Duodenal mucosa (tissue), 2 donors: Measurements from ENCODE around the gene EIF4G3.

ENCODE experiments used
- H3K27ac ChIP-seq: one replicate; pipeline ENCODE4 v1.7.0; 2013; ENCODE audit warnings: low read depth, low read length
- H3K27me3 ChIP-seq, 2 donors: one replicate each; pipeline ENCODE4 v1.7.0; 2013; ENCODE audit warnings: low read length in 2 of 2, control low read depth in 1 of 2; ENCODE audit not compliant: insufficient read depth in 2 of 2, control insufficient read depth in 1 of 2
- H3K36me3 ChIP-seq, 2 donors: one replicate each; pipeline ENCODE4 v1.7.0; 2013; ENCODE audit warnings: low read length in 2 of 2, control low read depth in 1 of 2; ENCODE audit not compliant: insufficient read depth in 2 of 2, control insufficient read depth in 1 of 2
- H3K4me1 ChIP-seq, 2 donors: one replicate each; pipeline ENCODE4 v1.7.0; 2013; ENCODE audit warnings: low read length in 2 of 2, control low read depth in 1 of 2; ENCODE audit not compliant: insufficient read depth in 2 of 2, control insufficient read depth in 1 of 2
- H3K4me3 ChIP-seq, 2 donors: one replicate each; pipeline ENCODE4 v1.7.0; 2013; ENCODE audit warnings: low read length in 2 of 2, low read depth in 1 of 2
- H3K9ac ChIP-seq, 2 donors: one replicate each; pipeline ENCODE4 v1.7.0; 2013; ENCODE audit warnings: low read length in 2 of 2, low read depth in 1 of 2
- H3K9me3 ChIP-seq, 2 donors: one replicate each; pipeline ENCODE4 v1.7.0; 2013; ENCODE audit warnings: low read length in 2 of 2, control low read depth in 1 of 2; ENCODE audit not compliant: control insufficient read depth in 1 of 2

EIF4G3 gene

GRCh38 chr1:20850021-20850420 lies 326.7 kb downstream of the EIF4G3 start:
- Histone ChIP-seq H3K9me3 (no peaks in the 10 kb centered on the region), H3K9ac (no peak overlapping the region), H3K4me1 (peaks cover 0 to 4% of the 10 kb centered on the region in 2 donors), H3K4me3 (no peak overlapping the region), H3K27me3 (no peaks in the 10 kb centered on the region), H3K27ac (no peak overlapping the region), H3K36me3 (peaks cover 22 to 52% of the 10 kb centered on the region in 2 donors)

DNA sequence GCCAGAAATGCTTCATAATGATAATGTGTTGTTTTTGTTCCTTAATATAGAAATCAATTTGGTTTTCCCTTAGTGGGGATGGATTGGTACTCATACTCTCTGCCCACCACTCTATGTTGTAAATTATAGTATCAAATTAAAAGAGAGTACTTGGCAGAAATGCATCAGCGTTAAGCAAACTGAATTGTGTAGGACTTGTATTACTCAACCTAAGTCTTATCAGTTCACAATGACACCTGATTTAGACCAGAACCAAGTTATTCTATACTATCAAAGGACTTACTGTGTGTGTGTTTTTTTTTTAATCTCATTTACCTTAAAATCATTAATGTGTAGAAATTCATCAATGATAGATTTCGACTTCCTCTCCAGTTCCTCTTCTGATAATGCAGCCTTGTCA lies 327.6 kb downstream of the EIF4G3 start:
- H3K4me3 ChIP-seq, result no peak overlapping the region
- no peaks in the 10 kb centered on the region for H3K9me3 ChIP-seq
- no peaks in the 10 kb centered on the region for H3K27me3 ChIP-seq
- H3K9ac ChIP-seq, result no peak overlapping the region
- peaks cover 22 to 48% of the 10 kb centered on the region in 2 donors for H3K36me3 ChIP-seq
- H3K4me1 ChIP-seq, result peaks cover 0 to 4% of the 10 kb centered on the region in 2 donors
- H3K27ac ChIP-seq, result no peak overlapping the region

DNA sequence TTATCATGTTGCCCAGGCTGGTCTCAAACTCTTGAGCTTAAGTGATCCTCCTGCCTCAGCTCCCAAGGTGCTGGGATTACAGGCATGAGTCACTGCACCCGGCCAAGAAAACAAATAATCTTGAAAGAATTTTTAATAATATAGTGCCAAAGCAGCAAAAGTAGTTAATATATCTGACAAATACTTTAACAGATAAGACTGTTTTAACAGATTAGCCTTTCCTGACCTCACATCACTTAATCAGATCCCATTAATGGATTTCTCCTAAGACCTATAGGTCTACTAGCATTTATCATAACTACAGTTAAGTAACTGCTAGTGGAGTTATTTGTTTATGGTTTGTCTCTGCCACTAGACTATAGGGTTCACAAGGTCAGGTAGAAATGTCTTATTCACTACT lies 328.5 kb downstream of the EIF4G3 start:
- Histone ChIP-seq H3K27ac (no peak overlapping the region), H3K36me3 (peaks cover 16 to 41% of the 10 kb centered on the region in 2 donors), H3K4me1 (peaks cover 0 to 4% of the 10 kb centered on the region in 2 donors), H3K9me3 (no peaks in the 10 kb centered on the region), H3K4me3 (no peak overlapping the region), H3K9ac (no peak overlapping the region), H3K27me3 (no peaks in the 10 kb centered on the region)

- no peak overlapping the region for H3K27ac ChIP-seq
- H3K4me3 ChIP-seq, result no peak overlapping the region
- H3K4me1 ChIP-seq, result peaks cover 0 to 4% of the 10 kb centered on the region in 2 donors
- H3K9me3 ChIP-seq, result no peaks in the 10 kb centered on the region
- no peaks in the 10 kb centered on the region for H3K27me3 ChIP-seq
- no peak overlapping the region for H3K9ac ChIP-seq
- H3K36me3 ChIP-seq, result peaks cover 14 to 38% of the 10 kb centered on the region in 2 donors
Measured at GRCh38 chr1:20847611-20848080, 329.1 kb downstream of the EIF4G3 start.

GRCh38 chr1:20846461-20847374 lies 330.0 kb downstream of the EIF4G3 start:
- H3K36me3 ChIP-seq, result peaks cover 14 to 37% of the 10 kb centered on the region in 2 donors
- H3K4me1 ChIP-seq, result peaks cover 0 to 4% of the 10 kb centered on the region in 2 donors
- no peak overlapping the region for H3K27ac ChIP-seq
- no peak overlapping the region for H3K4me3 ChIP-seq
- H3K9ac ChIP-seq, result no peak overlapping the region
- no peaks in the 10 kb centered on the region for H3K9me3 ChIP-seq
- no peaks in the 10 kb centered on the region for H3K27me3 ChIP-seq

- Histone ChIP-seq H3K9ac (no peak overlapping the region), H3K9me3 (no peaks in the 10 kb centered on the region), H3K36me3 (peaks cover 11 to 21% of the 10 kb centered on the region in 2 donors), H3K27ac (no peak overlapping the region), H3K4me1 (no peaks in the 10 kb centered on the region), H3K27me3 (no peaks in the 10 kb centered on the region), H3K4me3 (no peak overlapping the region)
Measured at GRCh38 chr1:20840731-20841130, 336.0 kb downstream of the EIF4G3 start.

- Histone ChIP-seq H3K27ac (no peak overlapping the region), H3K4me1 (no peaks in the 10 kb centered on the region), H3K27me3 (no peaks in the 10 kb centered on the region), H3K9me3 (no peaks in the 10 kb centered on the region), H3K36me3 (peaks cover 11 to 21% of the 10 kb centered on the region in 2 donors), H3K4me3 (no peak overlapping the region), H3K9ac (no peak overlapping the region)
Measured at GRCh38 chr1:20837554-20838192, 339.0 kb downstream of the EIF4G3 start.

DNA sequence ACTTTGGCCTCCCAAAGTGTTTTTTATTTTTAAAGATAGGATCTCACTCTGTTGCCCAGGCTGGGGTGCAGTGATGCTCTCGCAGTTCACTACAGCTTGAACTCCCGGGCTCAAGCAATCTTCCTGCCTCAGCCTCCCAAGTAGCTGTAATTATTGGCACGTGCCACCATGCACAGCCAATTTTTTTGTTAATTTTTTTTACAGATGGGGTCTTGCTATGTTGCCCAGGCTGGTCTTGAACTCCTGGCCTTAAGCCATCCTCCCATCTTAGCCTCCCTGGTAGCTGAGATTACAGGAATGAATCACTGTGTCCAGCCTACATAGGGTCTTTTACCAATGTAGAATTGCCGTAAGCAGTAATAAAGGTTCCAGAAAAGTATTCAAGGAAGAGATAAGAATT lies 340.5 kb downstream of the EIF4G3 start:
- Histone ChIP-seq H3K27me3 (no peaks in the 10 kb centered on the region), H3K4me3 (no peak overlapping the region), H3K9me3 (no peaks in the 10 kb centered on the region), H3K9ac (no peak overlapping the region), H3K36me3 (peaks cover 11 to 18% of the 10 kb centered on the region in 2 donors), H3K4me1 (no peaks in the 10 kb centered on the region), H3K27ac (no peak overlapping the region)

DNA sequence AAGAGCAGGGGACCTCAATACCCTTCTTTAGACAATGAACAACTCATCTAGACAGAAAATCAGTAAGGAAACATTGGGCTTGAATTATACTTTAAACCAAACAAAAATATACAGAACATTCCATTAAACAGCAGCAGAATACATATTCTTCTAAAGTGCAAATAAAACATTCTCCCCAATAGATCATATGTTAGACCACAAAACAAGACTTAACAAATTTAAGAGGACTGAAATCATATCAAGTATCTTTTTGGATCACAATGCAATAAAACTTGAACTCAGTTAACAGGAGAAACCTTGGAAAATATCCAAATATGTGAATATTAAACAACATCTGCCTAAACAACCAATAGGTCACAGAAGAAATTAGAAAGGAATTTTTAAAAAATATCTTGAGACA lies 341.9 kb downstream of the EIF4G3 start:
- Histone ChIP-seq H3K4me1 (no peaks in the 10 kb centered on the region), H3K4me3 (no peak overlapping the region), H3K27me3 (no peaks in the 10 kb centered on the region), H3K9me3 (no peaks in the 10 kb centered on the region), H3K9ac (no peak overlapping the region), H3K36me3 (peaks cover 7 to 8% of the 10 kb centered on the region in 2 donors), H3K27ac (no peak overlapping the region)

GRCh38 chr1:20834192-20834591 lies 342.5 kb downstream of the EIF4G3 start:
- H3K4me3 ChIP-seq, result no peak overlapping the region
- H3K27ac ChIP-seq, result no peak overlapping the region
- H3K9me3 ChIP-seq, result no peaks in the 10 kb centered on the region
- peaks cover 3 to 8% of the 10 kb centered on the region in 2 donors for H3K36me3 ChIP-seq
- no peaks in the 10 kb centered on the region for H3K27me3 ChIP-seq
- no peak overlapping the region for H3K9ac ChIP-seq
- H3K4me1 ChIP-seq, result no peaks in the 10 kb centered on the region
